Measurements from ENCODE around the gene SV2C. TPM values are rescaled to one million over a fixed set of nuclear protein-coding genes. Genes with fewer than 3 reads are reported as not detected.

Gene SV2C
- total RNA-seq, 1 donor from 2014 or later, result under 0.01 TPM

- Histone ChIP-seq H3K4me3 (ENCODE audit: low read length in 3 of 3) (no peak overlapping the region), H3K9ac (ENCODE audit: low read depth in 1 of 3, low read length in 3 of 3) (no peak overlapping the region), H3K36me3 (ENCODE audit: control insufficient read depth in 3 of 3, insufficient read depth in 3 of 3, low read length in 3 of 3) (no peaks in the 10 kb centered on the region), H3K9me3 (ENCODE audit: control insufficient read depth in 3 of 3, low read length in 3 of 3) (peaks cover 0 to 1% (median 0%) of the 10 kb centered on the region in 3 donors), H3K27ac (ENCODE audit: low read depth, low read length) (no peak overlapping the region), H3K27me3 (ENCODE audit: control insufficient read depth in 3 of 3, insufficient read depth in 3 of 3, low read length in 3 of 3) (no peaks in the 10 kb centered on the region), H3K4me1 (ENCODE audit: control insufficient read depth in 3 of 3, insufficient read depth in 3 of 3, low read length in 3 of 3) (no peaks in the 10 kb centered on the region)
These were observed 16.6 kb downstream of the SV2C start for GRCh38 chr5:76099756-76100155.

- H3K4me1 ChIP-seq (ENCODE audit: control insufficient read depth in 3 of 3, insufficient read depth in 3 of 3, low read length in 3 of 3), result no peaks in the 10 kb centered on the region
- H3K27ac ChIP-seq (ENCODE audit: low read depth, low read length), result no peak overlapping the region
- H3K27me3 ChIP-seq (ENCODE audit: control insufficient read depth in 3 of 3, insufficient read depth in 3 of 3, low read length in 3 of 3), result no peaks in the 10 kb centered on the region
- no peaks in the 10 kb centered on the region for H3K36me3 ChIP-seq (ENCODE audit: control insufficient read depth in 3 of 3, insufficient read depth in 3 of 3, low read length in 3 of 3)
- peaks cover 0 to 1% (median 0%) of the 10 kb centered on the region in 3 donors for H3K9me3 ChIP-seq (ENCODE audit: control insufficient read depth in 3 of 3, low read length in 3 of 3)
- no peak overlapping the region for H3K4me3 ChIP-seq (ENCODE audit: low read length in 3 of 3)
- H3K9ac ChIP-seq (ENCODE audit: low read depth in 1 of 3, low read length in 3 of 3), result no peak overlapping the region
These were observed 20.8 kb downstream of the SV2C start for GRCh38 chr5:76104027-76104426.

- H3K4me1 ChIP-seq (ENCODE audit: control insufficient read depth in 3 of 3, insufficient read depth in 3 of 3, low read length in 3 of 3), result no peaks in the 10 kb centered on the region
- no peaks in the 10 kb centered on the region for H3K27me3 ChIP-seq (ENCODE audit: control insufficient read depth in 3 of 3, insufficient read depth in 3 of 3, low read length in 3 of 3)
- no peaks in the 10 kb centered on the region for H3K36me3 ChIP-seq (ENCODE audit: control insufficient read depth in 3 of 3, insufficient read depth in 3 of 3, low read length in 3 of 3)
- H3K4me3 ChIP-seq (ENCODE audit: low read length in 3 of 3), result no peak overlapping the region
- no peak overlapping the region for H3K27ac ChIP-seq (ENCODE audit: low read depth, low read length)
- H3K9ac ChIP-seq (ENCODE audit: low read depth in 1 of 3, low read length in 3 of 3), result no peak overlapping the region
- H3K9me3 ChIP-seq (ENCODE audit: control insufficient read depth in 3 of 3, low read length in 3 of 3), result peaks cover 0 to under 1% (median 0%) of the 10 kb centered on the region in 3 donors
These were observed 23.0 kb downstream of the SV2C start for GRCh38 chr5:76106149-76106548.

- Histone ChIP-seq H3K27me3 (ENCODE audit: control insufficient read depth in 3 of 3, insufficient read depth in 3 of 3, low read length in 3 of 3) (no peaks in the 10 kb centered on the region), H3K4me3 (ENCODE audit: low read length in 3 of 3) (no peak overlapping the region), H3K27ac (ENCODE audit: low read depth, low read length) (no peak overlapping the region), H3K4me1 (ENCODE audit: control insufficient read depth in 3 of 3, insufficient read depth in 3 of 3, low read length in 3 of 3) (peaks cover 0 to 4% (median 2%) of the 10 kb centered on the region in 3 donors), H3K9ac (ENCODE audit: low read depth in 1 of 3, low read length in 3 of 3) (no peak overlapping the region), H3K36me3 (ENCODE audit: control insufficient read depth in 3 of 3, insufficient read depth in 3 of 3, low read length in 3 of 3) (no peaks in the 10 kb centered on the region), H3K9me3 (ENCODE audit: control insufficient read depth in 3 of 3, low read length in 3 of 3) (no peaks in the 10 kb centered on the region)
These were observed 28.4 kb downstream of the SV2C start for GRCh38 chr5:76111477-76112174.

- Histone ChIP-seq H3K9ac (ENCODE audit: low read depth in 1 of 3, low read length in 3 of 3) (no peak overlapping the region), H3K9me3 (ENCODE audit: control insufficient read depth in 3 of 3, low read length in 3 of 3) (no peaks in the 10 kb centered on the region), H3K36me3 (ENCODE audit: control insufficient read depth in 3 of 3, insufficient read depth in 3 of 3, low read length in 3 of 3) (no peaks in the 10 kb centered on the region), H3K27ac (ENCODE audit: low read depth, low read length) (no peak overlapping the region), H3K4me3 (ENCODE audit: low read length in 3 of 3) (no peak overlapping the region), H3K4me1 (ENCODE audit: control insufficient read depth in 3 of 3, insufficient read depth in 3 of 3, low read length in 3 of 3) (peaks cover 0 to 4% (median 2%) of the 10 kb centered on the region in 3 donors), H3K27me3 (ENCODE audit: control insufficient read depth in 3 of 3, insufficient read depth in 3 of 3, low read length in 3 of 3) (no peaks in the 10 kb centered on the region)
These were observed 29.9 kb downstream of the SV2C start for GRCh38 chr5:76113103-76113502.

GRCh38 chr5:76114179-76114851 lies 31.1 kb downstream of the SV2C start:
- Histone ChIP-seq H3K9ac (ENCODE audit: low read depth in 1 of 3, low read length in 3 of 3) (no peak overlapping the region), H3K4me3 (ENCODE audit: low read length in 3 of 3) (no peak overlapping the region), H3K27me3 (ENCODE audit: control insufficient read depth in 3 of 3, insufficient read depth in 3 of 3, low read length in 3 of 3) (no peaks in the 10 kb centered on the region), H3K27ac (ENCODE audit: low read depth, low read length) (no peak overlapping the region), H3K9me3 (ENCODE audit: control insufficient read depth in 3 of 3, low read length in 3 of 3) (peaks cover 0 to 1% (median 0%) of the 10 kb centered on the region in 3 donors), H3K36me3 (ENCODE audit: control insufficient read depth in 3 of 3, insufficient read depth in 3 of 3, low read length in 3 of 3) (no peaks in the 10 kb centered on the region), H3K4me1 (ENCODE audit: control insufficient read depth in 3 of 3, insufficient read depth in 3 of 3, low read length in 3 of 3) (peaks cover 0 to 4% (median 2%) of the 10 kb centered on the region in 3 donors)

- Histone ChIP-seq H3K4me1 (ENCODE audit: control insufficient read depth in 3 of 3, insufficient read depth in 3 of 3, low read length in 3 of 3) (no peaks in the 10 kb centered on the region), H3K27ac (ENCODE audit: low read depth, low read length) (no peak overlapping the region), H3K9ac (ENCODE audit: low read depth in 1 of 3, low read length in 3 of 3) (no peak overlapping the region), H3K27me3 (ENCODE audit: control insufficient read depth in 3 of 3, insufficient read depth in 3 of 3, low read length in 3 of 3) (peaks cover 0 to 5% (median 0%) of the 10 kb centered on the region in 3 donors), H3K36me3 (ENCODE audit: control insufficient read depth in 3 of 3, insufficient read depth in 3 of 3, low read length in 3 of 3) (no peaks in the 10 kb centered on the region), H3K9me3 (ENCODE audit: control insufficient read depth in 3 of 3, low read length in 3 of 3) (no peaks in the 10 kb centered on the region), H3K4me3 (ENCODE audit: low read length in 3 of 3) (no peak overlapping the region)
These were observed 42.2 kb downstream of the SV2C start for GRCh38 chr5:76125346-76125745.

GRCh38 chr5:76125888-76126287 lies 42.7 kb downstream of the SV2C start:
- Histone ChIP-seq H3K4me3 (ENCODE audit: low read length in 3 of 3) (no peak overlapping the region), H3K27ac (ENCODE audit: low read depth, low read length) (no peak overlapping the region), H3K9ac (ENCODE audit: low read depth in 1 of 3, low read length in 3 of 3) (no peak overlapping the region), H3K36me3 (ENCODE audit: control insufficient read depth in 3 of 3, insufficient read depth in 3 of 3, low read length in 3 of 3) (no peaks in the 10 kb centered on the region), H3K4me1 (ENCODE audit: control insufficient read depth in 3 of 3, insufficient read depth in 3 of 3, low read length in 3 of 3) (no peaks in the 10 kb centered on the region), H3K9me3 (ENCODE audit: control insufficient read depth in 3 of 3, low read length in 3 of 3) (no peaks in the 10 kb centered on the region), H3K27me3 (ENCODE audit: control insufficient read depth in 3 of 3, insufficient read depth in 3 of 3, low read length in 3 of 3) (peaks cover 0 to 5% (median 0%) of the 10 kb centered on the region in 3 donors)

GRCh38 chr5:76134003-76134402 lies 50.8 kb downstream of the SV2C start:
- H3K27ac ChIP-seq (ENCODE audit: low read depth, low read length), result no peak overlapping the region

GRCh38 chr5:76134646-76135045 lies 51.5 kb downstream of the SV2C start:
- H3K4me1 ChIP-seq (ENCODE audit: control insufficient read depth in 3 of 3, insufficient read depth in 3 of 3, low read length in 3 of 3), result no peaks in the 10 kb centered on the region
- no peak overlapping the region for H3K9ac ChIP-seq (ENCODE audit: low read depth in 1 of 3, low read length in 3 of 3)
- no peaks in the 10 kb centered on the region for H3K36me3 ChIP-seq (ENCODE audit: control insufficient read depth in 3 of 3, insufficient read depth in 3 of 3, low read length in 3 of 3)
- H3K27ac ChIP-seq (ENCODE audit: low read depth, low read length), result no peak overlapping the region
- H3K27me3 ChIP-seq (ENCODE audit: control insufficient read depth in 3 of 3, insufficient read depth in 3 of 3, low read length in 3 of 3), result no peaks in the 10 kb centered on the region
- H3K4me3 ChIP-seq (ENCODE audit: low read length in 3 of 3), result no peak overlapping the region
- H3K9me3 ChIP-seq (ENCODE audit: control insufficient read depth in 3 of 3, low read length in 3 of 3), result no peaks in the 10 kb centered on the region

More at GRCh38 chr5:76134003-76134402, 50.8 kb downstream of the SV2C start:
- Histone ChIP-seq H3K9ac (ENCODE audit: low read depth in 1 of 3, low read length in 3 of 3) (no peak overlapping the region), H3K36me3 (ENCODE audit: control insufficient read depth in 3 of 3, insufficient read depth in 3 of 3, low read length in 3 of 3) (no peaks in the 10 kb centered on the region), H3K9me3 (ENCODE audit: control insufficient read depth in 3 of 3, low read length in 3 of 3) (no peaks in the 10 kb centered on the region), H3K4me3 (ENCODE audit: low read length in 3 of 3) (no peak overlapping the region), H3K4me1 (ENCODE audit: control insufficient read depth in 3 of 3, insufficient read depth in 3 of 3, low read length in 3 of 3) (no peaks in the 10 kb centered on the region), H3K27me3 (ENCODE audit: control insufficient read depth in 3 of 3, insufficient read depth in 3 of 3, low read length in 3 of 3) (no peaks in the 10 kb centered on the region)
